OCI-LY7 (cell line): ENCODE measurements around the gene THG1L. TPM values are rescaled to one million over a fixed set of nuclear protein-coding genes. Genes with fewer than 3 reads are reported as not detected.
"Not testable (repeated sequence)": the region's sequence is repeated elsewhere in the genome, so short reads cannot be mapped to it uniquely, and the experiment has no call there.

ENCODE experiments used
- Bru-seq: library from RNA; stranded (reverse); fragments of 400-500 nt; gene quantifications from one replicate; lab custom pipeline; 2021; lab: Mats Ljungman, UMichigan
- BruChase-seq, 2 experiments: library from RNA; stranded (reverse); fragments of 400-500 nt; gene quantifications; one replicate each; lab custom pipeline; 2021; lab: Mats Ljungman, UMichigan
- BruUV-seq: library from RNA; stranded (reverse); fragments of 400-500 nt; replicated peaks from 2 replicates; lab custom pipeline; 2021; lab: Mats Ljungman, UMichigan
- CTCF ChIA-PET: fragments of 300-600 bp; sonication (Branson Sonifier 250); formaldehyde crosslinking; loops from one replicate; lab custom pipeline; 2022; ENCODE audit warnings: antibody characterized with exemption; ENCODE audit not compliant: unreplicated experiment; lab: Charles Lee
- POLR2A ChIA-PET: fragments of 300-600 bp; sonication (Branson Sonifier 250); formaldehyde crosslinking; loops from one replicate; lab custom pipeline; 2022; ENCODE audit warnings: antibody characterized with exemption; lab: Charles Lee
- DNase-seq: peaks from one replicate; pipeline ENCODE4 v3.0.0-alpha.2; 2015; ENCODE audit warnings: low spot score
- H2AFZ ChIP-seq: fragments of 200-600 bp; sonication (generic), shearing (Covaris generic); 2 replicates; pipeline ENCODE4 v1.6.1; 2014; ENCODE audit warnings: mild to moderate bottlenecking, antibody characterized with exemption, low read length, moderate library complexity
- H3K27ac ChIP-seq: fragments of 200-600 bp; sonication (generic); 2 replicates; pipeline ENCODE4 v1.5.1; 2014; ENCODE audit warnings: mixed run types, low read depth, mild to moderate bottlenecking, moderate library complexity, low read length, inconsistent platforms; ENCODE audit not compliant: poor library complexity, severe bottlenecking
- H3K36me3 ChIP-seq: fragments of 200-600 bp; sonication (generic); 2 replicates; pipeline ENCODE4 v1.6.1; 2014; ENCODE audit warnings: mild to moderate bottlenecking, antibody characterized with exemption, low read length, moderate library complexity, mixed read lengths; ENCODE audit not compliant: insufficient read depth
- H3K4me1 ChIP-seq: fragments of 200-600 bp; sonication (generic); 2 replicates; pipeline ENCODE4 v1.5.1; 2014; ENCODE audit warnings: mild to moderate bottlenecking, low read length; ENCODE audit not compliant: insufficient read depth, poor library complexity, severe bottlenecking
- H3K4me2 ChIP-seq: fragments of 200-600 bp; sonication (generic); 2 replicates; pipeline ENCODE4 v1.6.1; 2014; ENCODE audit warnings: mild to moderate bottlenecking, low read length
- H3K4me3 ChIP-seq: fragments of 200-600 bp; sonication (generic); 2 replicates; pipeline ENCODE4 v1.5.1; 2014; ENCODE audit warnings: mild to moderate bottlenecking, low read depth, low read length; ENCODE audit not compliant: poor library complexity, severe bottlenecking
- H3K79me2 ChIP-seq: fragments of 200-600 bp; sonication (generic); 2 replicates; pipeline ENCODE4 v1.6.1; 2016; ENCODE audit warnings: low read depth, mild to moderate bottlenecking, low read length, moderate library complexity, mixed read lengths; ENCODE audit not compliant: insufficient read depth
- H3K9me2 ChIP-seq: fragments of 200-600 bp; sonication (generic); 2 replicates; pipeline ENCODE4 v1.6.1; 2016; ENCODE audit warnings: mild to moderate bottlenecking, low read length, mixed read lengths; ENCODE audit not compliant: insufficient read depth
- H3K9me3 ChIP-seq: fragments of 200-600 bp; sonication (generic); 2 replicates; pipeline ENCODE4 v1.6.1; 2014; ENCODE audit warnings: mild to moderate bottlenecking, mixed run types, low read length, mixed read lengths
- H4K20me1 ChIP-seq: fragments of 200-600 bp; sonication (generic); 2 replicates; pipeline ENCODE4 v1.6.1; 2014; ENCODE audit warnings: mild to moderate bottlenecking, antibody characterized with exemption, low read length, moderate library complexity, mixed read lengths; ENCODE audit not compliant: insufficient read depth
- EZH2phosphoT487 ChIP-seq: fragments of 200-600 bp; sonication (generic); IDR thresholded peaks from 2 replicates; pipeline ENCODE4 v1.6.1; 2018; ENCODE audit warnings: low read depth, borderline replicate concordance, mild to moderate bottlenecking, mixed run types, antibody characterized with exemption, low read length, moderate library complexity, mixed read lengths
- intact Hi-C: fragments of 100-400 bp; cut with micrococcal nuclease; formaldehyde crosslinking; loops from one replicate; pipeline ENCODE4 v1.10.0; 2022; ENCODE audit not compliant: unreplicated experiment
- long read RNA-seq: library from polyadenylated mRNA; stranded (forward); transcript quantifications from one replicate; pipeline ENCODE4 v2.0.0, GENCODE V29; 2022
- total RNA-seq, 2 experiments: library from RNA; depleted of rRNA in 1 of 2; stranded (reverse); fragments of >200 nt in 1 of 2; shearing (Covaris generic) in 1 of 2; gene quantifications; 2 replicates each; pipeline ENCODE4 v1.2.3, GENCODE V29; 2014 to 2022
- TF ChIP-seq, protein P1 (sequence below): fragments of 200-600 bp; sonication (generic); conservative IDR thresholded peaks from 2 replicates; pipeline ENCODE4 v1.5.1; 2014; ENCODE audit warnings: mild to moderate bottlenecking, antibody characterized with exemption, low read length, moderate library complexity, mixed read lengths

Gene THG1L
- total RNA-seq (2014; rRNA removed; shearing (Covaris generic)) (20.7 and 30.5 TPM in 2 replicates), total RNA-seq (2022) (18.5 and 21.0 TPM in 2 replicates), Bru-seq, nascent RNA (percentile 81 among the genes with signal in this experiment), BruChase-seq, experiment 1, labeled RNA remaining after a 6-hour chase (percentile 74 among the genes with signal in this experiment), BruChase-seq, experiment 2, labeled RNA remaining after a 2-hour chase (percentile 82 among the genes with signal in this experiment)
- long read RNA-seq, transcript THG1L-201 (6 exons, 3,107 nt), result major isoform, 23 of 29 reads
- long read RNA-seq, partial matches to known transcripts, result 0 of 29 reads
- long read RNA-seq, other reads (novel, unspliced or antisense), result 6 of 29 reads

DNA sequence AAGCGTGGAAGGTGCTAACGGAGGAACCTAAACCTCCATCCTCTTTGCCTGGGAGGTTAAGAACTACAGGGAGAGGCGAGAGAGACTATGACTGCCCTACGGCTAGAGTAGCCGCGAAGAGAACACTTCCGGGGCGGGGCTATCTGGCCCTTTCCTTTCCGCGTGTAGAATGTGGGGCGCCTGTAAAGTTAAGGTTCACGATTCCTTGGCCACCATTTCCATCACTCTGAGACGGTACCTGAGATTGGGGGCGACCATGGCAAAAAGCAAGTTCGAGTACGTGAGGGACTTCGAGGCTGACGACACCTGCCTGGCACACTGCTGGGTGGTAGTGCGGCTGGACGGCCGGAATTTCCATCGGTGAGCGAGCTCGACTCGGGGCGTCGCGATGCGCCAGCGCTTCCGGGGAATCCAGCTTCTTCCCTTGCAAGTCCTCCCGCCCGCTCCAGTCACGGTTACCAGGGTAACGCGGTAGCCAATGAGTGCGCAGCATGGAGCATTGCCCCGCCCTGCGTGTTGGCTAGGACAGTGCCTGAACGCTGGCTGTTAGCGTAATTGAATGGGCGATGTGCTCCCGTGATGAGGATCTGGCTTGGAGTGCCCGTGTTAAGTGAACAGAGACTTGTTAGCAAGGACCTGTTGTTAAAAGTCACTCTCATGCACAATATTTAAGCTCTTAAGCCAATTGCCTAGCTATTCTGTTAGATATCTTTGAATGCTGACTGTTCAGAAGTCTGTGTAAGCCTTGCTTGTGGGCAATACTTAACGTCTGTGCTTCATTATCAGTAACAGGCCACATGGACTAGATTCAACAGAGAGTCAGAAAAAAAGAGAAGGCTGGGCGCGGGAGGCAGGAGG lies at the start of gene THG1L:
Gene THG1L, plus strand, starts transcription at position 149 of the 858 bp plus-strand sequence. Its CDS starts 21 bp downstream, at position 170.
- H3K9me3 ChIP-seq, result peaks cover 20% of the 10 kb centered on the region
- H3K4me2 ChIP-seq, result peak within 1 kb of the TSS; percentile 91
- peak within 1 kb of the TSS; percentile 75 for H2AFZ ChIP-seq
- H3K79me2 ChIP-seq, result peaks cover 17% of the 10 kb centered on the region; the same call in 1 of the 2 replicates
- CTCF ChIA-PET, result interaction anchor here (1.0 to 2.6 kb wide), 2 partner anchors 12 to 124 kb away, joined by 3 to 15 read pairs; partner anchors contain the start of gene LSM11
- no peaks in the 10 kb centered on the region for H3K9me2 ChIP-seq
- peak within 1 kb of the TSS; percentile 88 for H3K27ac ChIP-seq
- peaks cover 30% of the 10 kb centered on the region for H3K4me1 ChIP-seq
- H3K4me3 ChIP-seq, result peak within 1 kb of the TSS; percentile 75
- peak; percentile 96 for DNase-seq
- TF ChIP-seq EZH2phosphoT487, result no peak
- TF ChIP-seq, protein P1, sequence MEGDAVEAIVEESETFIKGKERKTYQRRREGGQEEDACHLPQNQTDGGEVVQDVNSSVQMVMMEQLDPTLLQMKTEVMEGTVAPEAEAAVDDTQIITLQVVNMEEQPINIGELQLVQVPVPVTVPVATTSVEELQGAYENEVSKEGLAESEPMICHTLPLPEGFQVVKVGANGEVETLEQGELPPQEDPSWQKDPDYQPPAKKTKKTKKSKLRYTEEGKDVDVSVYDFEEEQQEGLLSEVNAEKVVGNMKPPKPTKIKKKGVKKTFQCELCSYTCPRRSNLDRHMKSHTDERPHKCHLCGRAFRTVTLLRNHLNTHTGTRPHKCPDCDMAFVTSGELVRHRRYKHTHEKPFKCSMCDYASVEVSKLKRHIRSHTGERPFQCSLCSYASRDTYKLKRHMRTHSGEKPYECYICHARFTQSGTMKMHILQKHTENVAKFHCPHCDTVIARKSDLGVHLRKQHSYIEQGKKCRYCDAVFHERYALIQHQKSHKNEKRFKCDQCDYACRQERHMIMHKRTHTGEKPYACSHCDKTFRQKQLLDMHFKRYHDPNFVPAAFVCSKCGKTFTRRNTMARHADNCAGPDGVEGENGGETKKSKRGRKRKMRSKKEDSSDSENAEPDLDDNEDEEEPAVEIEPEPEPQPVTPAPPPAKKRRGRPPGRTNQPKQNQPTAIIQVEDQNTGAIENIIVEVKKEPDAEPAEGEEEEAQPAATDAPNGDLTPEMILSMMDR, result no peak
- POLR2A ChIA-PET, result interaction anchor here (0.8 to 4.9 kb wide), 7 partner anchors 10 to 298 kb away, joined by 3 to 31 read pairs (median 5); partner anchors contain the start of gene LSM11
- BruUV-seq, result TSS peak; percentile 65
- peaks cover 61% of the 10 kb centered on the region for H3K36me3 ChIP-seq
- intact Hi-C loops, result loop anchor here (1.0 to 5.0 kb wide), 2 partner anchors 229 to 464 kb away; partner anchors contain the start of gene CYFIP2
- H4K20me1 ChIP-seq, result no peaks in the 10 kb centered on the region

DNA sequence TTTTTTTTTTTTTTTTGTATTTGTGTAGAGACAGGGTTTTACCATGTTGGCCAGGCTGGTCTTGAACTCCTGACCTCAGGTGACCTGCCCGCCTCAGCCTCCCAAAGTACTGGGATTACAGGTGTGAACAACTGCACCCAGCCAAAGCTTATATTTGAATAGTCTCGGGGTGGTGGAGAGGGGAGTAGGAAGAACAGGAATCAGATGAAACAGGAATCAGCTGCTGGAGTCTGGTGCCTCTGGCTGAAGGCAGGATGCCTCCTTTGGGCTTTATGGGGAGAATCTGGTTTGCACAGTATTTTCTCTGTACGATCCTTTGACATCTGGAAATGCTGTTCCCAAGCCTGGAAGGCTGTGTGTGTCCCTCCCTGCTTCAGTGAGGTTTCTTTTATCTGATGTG lies 49.0 kb upstream of the THG1L start:
- H4K20me1 ChIP-seq, result no peaks in the 10 kb centered on the region
- H3K79me2 ChIP-seq, result no peaks in the 10 kb centered on the region
- CTCF ChIA-PET, result no interaction called here
- POLR2A ChIA-PET, result interaction anchor here (0.6 to 0.9 kb wide), 4 partner anchors 11 to 723 kb away, joined by 3 to 9 read pairs (median 3); no protein-coding TSS in a partner anchor
- no TSS peak for BruUV-seq
- no peaks in the 10 kb centered on the region for H3K9me3 ChIP-seq
- H3K4me1 ChIP-seq, result no peaks in the 10 kb centered on the region
- H3K27ac ChIP-seq, result no peak overlapping the region
- no peak for TF ChIP-seq EZH2phosphoT487
- TF ChIP-seq, protein P1, result no peak
- no peak overlapping the region for H3K4me3 ChIP-seq
- intact Hi-C loops, result no loop called here
- H2AFZ ChIP-seq, result no peak overlapping the region
- H3K4me2 ChIP-seq, result no peak overlapping the region
- DNase-seq, result no peak
- H3K36me3 ChIP-seq, result no peaks in the 10 kb centered on the region
- H3K9me2 ChIP-seq, result no peaks in the 10 kb centered on the region

DNA sequence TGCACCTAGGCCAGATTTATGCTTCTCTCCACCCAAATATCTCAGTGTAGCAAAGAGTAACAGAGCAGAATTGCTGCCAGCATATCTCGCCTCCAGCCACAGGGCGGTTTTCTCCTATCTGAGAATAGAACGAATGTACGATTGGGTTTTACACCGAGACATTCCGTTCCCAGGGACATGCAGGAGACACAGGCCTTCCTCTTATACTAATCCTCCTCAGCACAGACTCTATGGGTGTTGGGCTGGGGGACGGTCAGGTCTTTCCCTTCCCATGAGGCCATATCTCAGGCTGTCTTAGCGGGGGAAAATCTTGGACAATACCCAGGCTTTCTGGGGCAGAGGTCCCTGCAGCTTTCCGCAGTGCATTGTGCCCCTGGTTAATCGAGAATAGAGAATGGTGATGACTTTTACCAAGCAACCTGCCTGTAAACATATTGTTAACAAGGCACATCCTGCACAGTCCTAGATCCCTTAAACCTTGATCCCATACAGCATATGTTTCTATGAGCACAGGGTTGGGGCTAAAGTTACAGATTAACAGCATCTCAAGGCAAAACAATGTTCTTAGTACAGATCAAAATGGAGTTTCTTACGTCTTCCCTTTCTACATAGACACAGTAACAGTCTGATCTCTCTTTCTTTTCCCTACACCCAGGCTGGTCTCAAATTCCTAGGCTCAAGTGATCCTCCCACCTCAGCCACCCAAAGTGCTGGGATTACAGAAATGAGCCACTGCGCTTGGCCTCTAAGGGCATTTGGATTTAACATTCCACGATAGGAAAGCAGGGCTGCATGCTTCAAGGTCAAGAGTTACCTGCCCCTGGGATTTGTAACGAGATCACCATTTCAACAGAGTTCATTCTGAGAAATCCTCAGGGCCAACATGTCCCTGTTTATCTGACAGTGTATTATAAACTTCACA lies 44.7 kb upstream of the THG1L start:
- H4K20me1 ChIP-seq, H3K36me3 ChIP-seq, DNase-seq, H3K27ac ChIP-seq, BruUV-seq, CTCF ChIA-PET, H3K4me1 ChIP-seq, H3K9me3 ChIP-seq, H2AFZ ChIP-seq, H3K4me2 ChIP-seq, POLR2A ChIA-PET, intact Hi-C loops, H3K9me2 ChIP-seq, H3K79me2 ChIP-seq, H3K4me3 ChIP-seq: not testable (repeated sequence)
